AG04449 (cell line): ENCODE data around the gene WDR91.
"Not testable (repeated sequence)": the region's sequence is repeated elsewhere in the genome, so short reads cannot be mapped to it uniquely, and the experiment has no call there.

Experiments used
- CTCF ChIA-PET: fragments of 350-600 bp; formaldehyde crosslinking; extraction: SDS; loops from one replicate; lab custom pipeline; 2021; ENCODE audit warnings: antibody characterized with exemption; lab: Yijun Ruan, JAX
- POLR2A ChIA-PET: fragments of 400-600, 350-600 bp; formaldehyde crosslinking; extraction: SDS; loops from one replicate; lab custom pipeline; 2020; ENCODE audit warnings: antibody characterized with exemption, inconsistent platforms; lab: Yijun Ruan, JAX
- DNase-seq: peaks from one replicate; pipeline ENCODE4 v3.0.0-alpha.2; 2010; ENCODE audit warnings: low read depth, low spot score
- H3K4me3 ChIP-seq: 2 replicates; pipeline ENCODE4 v1.5.1; 2011; ENCODE audit warnings: low read depth, mild to moderate bottlenecking, control low read depth, low read length
- CTCF ChIP-seq: IDR thresholded peaks from one replicate; pipeline ENCODE4 v1.5.1; 2011; ENCODE audit warnings: mild to moderate bottlenecking, moderate library complexity, low read length, control low read depth, inconsistent platforms; ENCODE audit not compliant: insufficient read depth; ENCODE audit errors: missing control alignments

The WDR91 gene

GRCh38 chr7:135236727-135237126 is 25.4 kb upstream of the WDR91 start:
- no peak for DNase-seq
- ChIA-PET POLR2A (no interaction called here), CTCF (interaction anchor here (1.0 to 1.3 kb wide), 3 partner anchors 8 to 38 kb away, joined by 3 to 5 read pairs (median 3); no protein-coding TSS in a partner anchor)
- no peak for TF ChIP-seq CTCF
- H3K4me3 ChIP-seq: no peak overlapping the region

DNA sequence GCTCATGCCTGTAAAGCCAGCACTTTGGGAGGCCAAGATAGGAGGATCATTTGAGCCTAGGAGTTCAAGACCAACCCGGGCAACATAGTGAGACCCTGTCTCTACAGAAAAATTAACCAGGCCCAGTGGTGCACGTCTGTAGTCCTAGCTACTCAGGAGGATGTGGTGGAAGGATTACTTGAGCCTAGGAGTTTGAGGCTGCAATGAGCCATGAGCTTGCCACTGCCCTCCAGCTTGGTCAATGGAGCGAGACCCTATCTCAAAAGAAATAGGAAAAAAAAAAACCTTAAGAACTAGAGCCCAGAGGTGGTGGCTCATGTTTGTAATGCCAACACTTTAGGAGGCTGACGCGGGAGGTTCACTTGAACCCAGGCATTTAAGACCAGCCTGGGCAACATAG is 24.5 kb upstream of the WDR91 start:
- TF ChIP-seq CTCF: no peak
- no peak for DNase-seq
- ChIA-PET CTCF (interaction anchor here (0.8 to 1.0 kb wide), 2 partner anchors 39 to 65 kb away, joined by 3 read pairs; partner anchors contain the start of gene CYREN), POLR2A (no interaction called here)
- no peak overlapping the region for H3K4me3 ChIP-seq

DNA sequence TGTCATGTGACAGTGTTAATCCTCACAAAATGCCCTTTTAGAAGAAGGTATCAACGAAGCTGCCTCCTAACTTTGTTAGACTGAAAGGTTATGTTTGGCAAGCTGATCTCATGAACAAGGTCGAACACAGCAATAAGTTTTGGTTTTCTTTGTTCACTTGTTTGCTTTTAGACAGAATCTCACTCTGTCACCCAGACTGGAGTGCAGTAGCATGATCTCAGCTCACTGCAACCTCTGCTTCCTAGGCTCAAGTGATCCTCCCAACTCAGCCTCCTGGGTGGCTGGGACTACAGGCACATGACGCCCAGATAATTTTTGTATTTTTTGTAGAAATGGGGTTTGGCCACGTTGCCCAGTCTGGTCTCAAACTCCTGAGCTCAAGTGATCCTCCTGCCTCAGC is 23.4 kb upstream of the WDR91 start:
- POLR2A ChIA-PET: no interaction called here
- no peak overlapping the region for H3K4me3 ChIP-seq
- CTCF ChIA-PET: interaction anchor here (0.8 to 1.0 kb wide), 3 partner anchors 14 to 64 kb away, joined by 3 to 5 read pairs (median 3); partner anchors contain the start of gene CYREN
- DNase-seq: no peak
- no peak for TF ChIP-seq CTCF

DNA sequence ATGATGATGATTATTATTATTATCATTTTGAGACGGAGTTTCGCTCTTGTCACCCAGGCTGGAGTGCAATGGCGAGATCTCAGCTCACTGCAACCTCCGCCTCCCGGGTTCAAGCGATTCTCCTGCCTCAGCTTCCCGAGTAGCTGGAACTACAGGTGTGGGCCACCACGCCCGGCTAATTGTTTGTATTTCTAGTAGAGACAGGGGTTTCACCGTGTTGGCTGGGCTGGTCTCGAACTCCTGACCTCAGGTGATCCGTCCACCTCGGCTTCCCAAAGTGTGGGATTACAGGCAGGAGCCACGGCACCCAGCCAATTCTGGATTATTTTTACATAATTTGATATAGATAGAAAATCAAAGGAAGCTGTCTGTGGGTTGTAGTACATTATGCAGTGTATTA is 22.8 kb upstream of the WDR91 start:
- CTCF ChIA-PET: interaction anchor here (1.0 kb wide), 1 partner anchor 15 kb away, joined by 3 read pairs; no protein-coding TSS in a partner anchor
- H3K4me3 ChIP-seq, POLR2A ChIA-PET, DNase-seq: not testable (repeated sequence)

DNA sequence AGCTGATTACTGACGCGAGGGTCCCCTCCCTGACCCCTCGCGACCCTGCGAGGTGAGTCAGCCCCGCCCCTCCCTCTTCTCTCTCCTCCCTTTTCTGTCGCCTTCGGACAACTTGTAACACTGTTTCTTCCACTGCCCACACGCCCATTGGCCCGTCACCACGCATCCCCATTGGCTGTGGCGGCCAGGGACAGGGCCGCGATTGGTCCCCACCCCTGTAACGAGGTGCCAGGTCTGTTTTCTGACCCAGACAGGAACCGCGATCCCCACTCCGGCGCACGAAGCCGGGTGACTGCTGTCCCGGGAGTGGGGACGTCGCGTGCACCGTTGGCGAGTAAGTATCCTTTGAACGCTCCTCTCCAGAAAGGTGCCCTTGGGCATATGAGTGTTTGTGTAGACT is 22.2 kb upstream of the WDR91 start, which contains the start of gene STRA8:
STRA8 (plus strand) TSS at position 269 of the 400 bp plus-strand sequence. CDS start 6,687 bp downstream, outside the sequence.
- no peak within 1 kb of the TSS for H3K4me3 ChIP-seq
- TF ChIP-seq CTCF: no peak
- ChIA-PET CTCF (interaction anchor here (1.0 kb wide), 1 partner anchor 15 kb away, joined by 3 read pairs; no protein-coding TSS in a partner anchor), POLR2A (no interaction called here)
- DNase-seq: no peak

- no peak for TF ChIP-seq CTCF
- DNase-seq: no peak
- POLR2A ChIA-PET: no interaction called here
- CTCF ChIA-PET: no interaction called here
- H3K4me3 ChIP-seq: no peak overlapping the region
These were observed 21.4 kb upstream of the WDR91 start for GRCh38 chr7:135232720-135233119.

DNA sequence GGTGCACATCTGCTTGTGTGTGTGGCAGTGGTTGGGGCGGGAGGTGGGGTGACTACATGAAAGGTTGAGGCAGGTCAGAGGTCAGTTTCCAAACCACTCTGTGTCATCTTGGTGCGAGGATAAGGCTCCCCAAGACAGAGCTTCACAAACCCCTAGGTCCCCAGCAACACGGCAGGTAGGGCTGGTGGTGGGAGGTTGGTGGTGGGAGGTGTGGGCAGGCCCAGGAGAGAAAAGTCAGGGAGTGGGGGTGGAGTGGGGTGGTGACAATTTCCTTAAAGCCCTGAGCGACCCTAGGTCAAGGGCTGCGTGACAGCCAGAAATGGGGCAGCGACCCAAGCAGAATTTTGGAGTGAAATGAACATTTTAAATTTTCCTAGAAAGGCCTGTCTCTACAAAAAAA is 20.8 kb upstream of the WDR91 start:
- ChIA-PET POLR2A (no interaction called here), CTCF (no interaction called here)
- no peak for DNase-seq
- H3K4me3 ChIP-seq: no peak overlapping the region
- TF ChIP-seq CTCF: no peak
